Endothelial cell of umbilical vein (primary cell): Measurements from ENCODE around the gene ZNF420. TPM values are rescaled to one million over a fixed set of nuclear protein-coding genes. Genes with fewer than 3 reads are reported as not detected.
"Not testable (repeated sequence)": the region's sequence is repeated elsewhere in the genome, so short reads cannot be mapped to it uniquely, and the experiment has no call there.

Experiments
- BruUV-seq: library from RNA; stranded (reverse); fragments of 400-500 nt; replicated peaks from 2 replicates; lab custom pipeline; 2021; lab: Mats Ljungman, UMichigan
- CTCF ChIA-PET: fragments of 300-600, 350-600 bp; sonication (Branson Sonifier 250); formaldehyde crosslinking; loops from one replicate; lab custom pipeline; 2021; ENCODE audit warnings: antibody characterized with exemption, inconsistent platforms; lab: Charles Lee
- POLR2A ChIA-PET: fragments of 300-600, 350-600 bp; sonication (Branson Sonifier 250); formaldehyde crosslinking; loops from one replicate; lab custom pipeline; 2021; ENCODE audit warnings: antibody characterized with exemption, inconsistent platforms; lab: Charles Lee
- DNase-seq: peaks from one replicate; pipeline ENCODE4 v3.0.0-alpha.2; 2011; ENCODE audit warnings: low read depth, low spot score
- FAIRE-seq: peaks from 2 replicates; lab custom pipeline; 2011; peaks lifted over from hg19 to GRCh38; lab: Jason Lieb, UNC
- H2AFZ ChIP-seq: 2 replicates; pipeline ENCODE4 v1.6.0; 2012; ENCODE audit warnings: low read depth, low read length, control low read depth, inconsistent platforms
- H3K27ac ChIP-seq: 2 replicates; pipeline ENCODE4 v1.5.1; 2011; ENCODE audit warnings: low read depth, mild to moderate bottlenecking, control low read depth, low read length, moderate library complexity; ENCODE audit not compliant: insufficient read depth
- H3K27me3 ChIP-seq, 2 experiments: 2 replicates each; pipeline versions ENCODE4 v1.6.0 to v1.6.1; 2011; ENCODE audit warnings: low read length in 2 of 2, mixed read lengths in 1 of 2; ENCODE audit not compliant: control insufficient read depth in 2 of 2, insufficient read depth in 2 of 2
- H3K36me3 ChIP-seq, 2 experiments: 2 replicates in 1 of 2; 3 replicates in 1 of 2; pipeline ENCODE4 v1.5.1; 2011; ENCODE audit warnings: low read length in 2 of 2, mild to moderate bottlenecking in 1 of 2, moderate library complexity in 1 of 2; ENCODE audit not compliant: control insufficient read depth in 2 of 2, insufficient read depth in 2 of 2; ENCODE audit errors: extremely low read depth in 1 of 2
- H3K4me1 ChIP-seq: 3 replicates; pipeline ENCODE4 v1.5.1; 2011; ENCODE audit warnings: mild to moderate bottlenecking, low read length; ENCODE audit not compliant: control insufficient read depth, insufficient read depth; ENCODE audit errors: extremely low read depth
- H3K4me2 ChIP-seq: 2 replicates; pipeline ENCODE4 v1.6.1; 2011; ENCODE audit warnings: low read length, control low read depth, mixed read lengths; ENCODE audit not compliant: insufficient read depth
- H3K4me3 ChIP-seq, 3 experiments: fragments of 200-600 bp in 1 of 3; sonication (generic), shearing (Covaris generic) in 1 of 3; replicated peaks in 1 of 3; 2 replicates each; pipeline ENCODE4 v1.5.1; 2011 to 2016; ENCODE audit warnings: control low read depth in 3 of 3, low read length in 3 of 3, mild to moderate bottlenecking in 2 of 3, inconsistent platforms in 1 of 3, low read depth in 1 of 3, moderate library complexity in 1 of 3; ENCODE audit not compliant: insufficient read depth in 1 of 3
- H3K79me2 ChIP-seq: 2 replicates; pipeline ENCODE4 v1.6.0; 2012; ENCODE audit warnings: low read length, inconsistent platforms; ENCODE audit not compliant: control insufficient read depth, insufficient read depth
- H3K9ac ChIP-seq: replicated peaks from 2 replicates; pipeline ENCODE3; 2011; ENCODE audit warnings: low read length, control low read depth; ENCODE audit not compliant: insufficient read depth; ENCODE audit errors: extremely low read depth
- H3K9me1 ChIP-seq: replicated peaks from 3 replicates; pipeline ENCODE4 v1.6.0; 2011; ENCODE audit warnings: mild to moderate bottlenecking, low read length; ENCODE audit not compliant: control insufficient read depth, insufficient read depth; ENCODE audit errors: extremely low read depth
- H3K9me3 ChIP-seq: replicated peaks from 2 replicates; pipeline ENCODE4 v1.5.1; 2012; ENCODE audit warnings: low read length, inconsistent platforms; ENCODE audit not compliant: control insufficient read depth, insufficient read depth
- H4K20me1 ChIP-seq: replicated peaks from 2 replicates; pipeline ENCODE3; 2011; ENCODE audit warnings: mild to moderate bottlenecking, low read length; ENCODE audit not compliant: control insufficient read depth, insufficient read depth; ENCODE audit errors: extremely low read depth
- EZH2 ChIP-seq: IDR thresholded peaks from 2 replicates; pipeline ENCODE4 v1.6.1; 2012; ENCODE audit warnings: borderline replicate concordance, low read depth, mild to moderate bottlenecking, moderate library complexity, low read length, inconsistent platforms; ENCODE audit not compliant: severe bottlenecking
- FOS ChIP-seq: IDR thresholded peaks from 2 replicates; pipeline ENCODE4 v1.6.1; 2011; ENCODE audit warnings: mild to moderate bottlenecking, low read length, moderate library complexity, borderline replicate concordance; ENCODE audit not compliant: insufficient read depth
- GATA2 ChIP-seq: IDR thresholded peaks from 2 replicates; pipeline ENCODE4 v1.7.0; 2011; ENCODE audit warnings: low read depth, mild to moderate bottlenecking, moderate library complexity, mixed read lengths, low read length; ENCODE audit not compliant: insufficient read length, insufficient read depth
- JUN ChIP-seq: IDR thresholded peaks from 2 replicates; pipeline ENCODE4 v1.6.1; 2011; ENCODE audit warnings: borderline replicate concordance, low read depth; ENCODE audit not compliant: insufficient read length, insufficient read depth
- MYC ChIP-seq: IDR thresholded peaks from one replicate; pipeline ENCODE4 v1.6.1; 2011; ENCODE audit warnings: mild to moderate bottlenecking, low read depth, low read length
- POLR2A ChIP-seq: IDR thresholded peaks from 2 replicates; pipeline ENCODE4 v1.6.1; 2012; ENCODE audit warnings: low read depth, mild to moderate bottlenecking, control low read depth, low read length
- dilution Hi-C: fragments of 300-500 bp; cut with MboI; formaldehyde crosslinking; loops from one replicate; pipeline ENCODE4 v1.15.0; 2019; ENCODE audit warnings: low sequenced_read_pairs; ENCODE audit not compliant: extremely low pct_ligation_motif_present
- intact Hi-C: fragments of 100-400 bp; cut with micrococcal nuclease; formaldehyde crosslinking; loops from one replicate; pipeline ENCODE4 v1.10.0; 2022
- polyA plus RNA-seq, 4 experiments: library from polyadenylated mRNA; depleted of rRNA in 3 of 4; stranded (reverse) in 3 of 4; unstranded in 1 of 4; fragments of >200 nt; gene quantifications; 2 replicates each; pipeline versions ENCODE4 v1.2.1 to v1.2.3, GENCODE V29; 2011 to 2012; ENCODE audit warnings: missing spikeins in 1 of 4
- total RNA-seq: library from RNA; stranded (reverse); gene quantifications from 2 replicates; pipeline ENCODE4 v1.2.3, GENCODE V29; 2021

ZNF420 gene
- total and polyA plus RNA-seq, 2 donors (not counting 3 experiments of a cell fraction or from before 2014, with no cell fraction given) = 1.3 to 5.3 TPM

GRCh38 chr19:37098570-37098969, 20.3 kb downstream of the ZNF420 start:
- no TSS peak for BruUV-seq
- no peak overlapping the region for H3K9ac ChIP-seq
- peaks cover 4% of the 10 kb centered on the region for H3K9me3 ChIP-seq
- no peaks in the 10 kb centered on the region for H3K4me1 ChIP-seq
- H3K36me3 ChIP-seq = no peaks in the 10 kb centered on the region
- FAIRE-seq (no peak), DNase-seq (no peak)
- H4K20me1 ChIP-seq = no peaks in the 10 kb centered on the region
- intact Hi-C loops (no loop called here), dilution Hi-C loops (no loop called here)
- no peaks in the 10 kb centered on the region for H3K27me3 ChIP-seq
- H2AFZ ChIP-seq = no peak overlapping the region
- POLR2A ChIA-PET = no interaction called here
- no peak overlapping the region for H3K27ac ChIP-seq
- CTCF ChIA-PET = no interaction called here
- H3K79me2 ChIP-seq = no peaks in the 10 kb centered on the region
- H3K9me1 ChIP-seq = no peaks in the 10 kb centered on the region
- no peak for TF ChIP-seq MYC
- no peak for TF ChIP-seq JUN
- TF ChIP-seq POLR2A = no peak
- TF ChIP-seq FOS = no peak
- no peak for TF ChIP-seq EZH2
- TF ChIP-seq GATA2 = no peak
- no peak overlapping the region for H3K4me2 ChIP-seq
- no peak overlapping the region for H3K4me3 ChIP-seq

DNA sequence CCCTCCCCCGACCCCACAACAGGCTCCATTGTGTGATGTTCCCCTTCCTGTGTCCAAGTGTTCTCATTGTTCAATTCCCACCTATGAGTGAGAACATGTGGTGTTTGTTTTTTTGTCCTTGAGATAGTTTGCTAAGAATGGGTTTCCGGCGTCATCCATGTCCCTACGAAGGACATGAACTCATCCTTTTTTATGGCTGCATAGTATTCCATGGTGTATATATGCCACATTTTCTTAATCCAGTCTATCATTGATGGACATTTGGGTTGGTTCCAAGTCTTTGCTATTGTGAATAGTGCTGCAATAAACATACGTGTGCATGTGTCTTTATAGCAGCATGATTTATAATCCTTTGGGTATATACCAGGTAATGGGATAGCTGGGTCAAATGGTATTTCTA, 25.9 kb downstream of the ZNF420 start:
- H3K27me3 ChIP-seq, H3K9me1 ChIP-seq, H3K4me1 ChIP-seq, H3K79me2 ChIP-seq, H3K4me3 ChIP-seq, H3K27ac ChIP-seq, H3K4me2 ChIP-seq, H3K36me3 ChIP-seq, dilution Hi-C loops, FAIRE-seq, intact Hi-C loops, H3K9ac ChIP-seq, BruUV-seq, DNase-seq, CTCF ChIA-PET, H3K9me3 ChIP-seq, POLR2A ChIA-PET, H4K20me1 ChIP-seq, H2AFZ ChIP-seq: not testable (repeated sequence)

- H3K36me3 ChIP-seq = not testable (repeated sequence)
These were observed 33.5 kb downstream of the ZNF420 start for GRCh38 chr19:37111753-37112152.

More at GRCh38 chr19:37111753-37112152, 33.5 kb downstream of the ZNF420 start:
- intact Hi-C loops, dilution Hi-C loops, H3K9me1 ChIP-seq, CTCF ChIA-PET, H3K4me2 ChIP-seq, DNase-seq, H2AFZ ChIP-seq, H3K79me2 ChIP-seq, H3K27ac ChIP-seq, H3K9me3 ChIP-seq, BruUV-seq, H3K9ac ChIP-seq, H3K4me3 ChIP-seq, H3K4me1 ChIP-seq, H4K20me1 ChIP-seq, POLR2A ChIA-PET, H3K27me3 ChIP-seq, FAIRE-seq: not testable (repeated sequence)
